Measurements from ENCODE around the gene CACUL1. TPM values are rescaled to one million over a fixed set of nuclear protein-coding genes. Genes with fewer than 3 reads are reported as not detected.

The CACUL1 gene
- total and polyA plus RNA-seq, 4 donors, result 3.9 to 15.8 (median 13.1) TPM

GRCh38 chr10:118773041-118773440, 18.3 kb upstream of the CACUL1 start:
- no peak for TF ChIP-seq FOXA1 (IDR thresholded peaks at IDR 0.05)
- TF ChIP-seq NR2F2 (IDR thresholded peaks at IDR 0.05), result no peak
- no peak for TF ChIP-seq HNF4A (conservative IDR thresholded peaks at IDR 0.05)
- TF ChIP-seq RXRA (IDR thresholded peaks at IDR 0.05), result no peak
- no peak for TF ChIP-seq CTCF (IDR thresholded peaks at IDR 0.05; ENCODE audit: low read depth, low read length, missing input control)
- no peak for TF ChIP-seq FOXA2 (IDR thresholded peaks at IDR 0.05)
- no peak for TF ChIP-seq JUND (IDR thresholded peaks at IDR 0.05)
- TF ChIP-seq ATF3 (IDR thresholded peaks at IDR 0.05), result no peak
- no peak for TF ChIP-seq TAF1 (conservative IDR thresholded peaks at IDR 0.05)
- no peak for TF ChIP-seq RAD21 (IDR thresholded peaks at IDR 0.05)
- TF ChIP-seq, protein P1, sequence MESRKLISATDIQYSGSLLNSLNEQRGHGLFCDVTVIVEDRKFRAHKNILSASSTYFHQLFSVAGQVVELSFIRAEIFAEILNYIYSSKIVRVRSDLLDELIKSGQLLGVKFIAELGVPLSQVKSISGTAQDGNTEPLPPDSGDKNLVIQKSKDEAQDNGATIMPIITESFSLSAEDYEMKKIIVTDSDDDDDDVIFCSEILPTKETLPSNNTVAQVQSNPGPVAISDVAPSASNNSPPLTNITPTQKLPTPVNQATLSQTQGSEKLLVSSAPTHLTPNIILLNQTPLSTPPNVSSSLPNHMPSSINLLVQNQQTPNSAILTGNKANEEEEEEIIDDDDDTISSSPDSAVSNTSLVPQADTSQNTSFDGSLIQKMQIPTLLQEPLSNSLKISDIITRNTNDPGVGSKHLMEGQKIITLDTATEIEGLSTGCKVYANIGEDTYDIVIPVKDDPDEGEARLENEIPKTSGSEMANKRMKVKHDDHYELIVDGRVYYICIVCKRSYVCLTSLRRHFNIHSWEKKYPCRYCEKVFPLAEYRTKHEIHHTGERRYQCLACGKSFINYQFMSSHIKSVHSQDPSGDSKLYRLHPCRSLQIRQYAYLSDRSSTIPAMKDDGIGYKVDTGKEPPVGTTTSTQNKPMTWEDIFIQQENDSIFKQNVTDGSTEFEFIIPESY (IDR thresholded peaks at IDR 0.05), result no peak
- TF ChIP-seq HNF4G (IDR thresholded peaks at IDR 0.05), result no peak
- TF ChIP-seq REST (IDR thresholded peaks at IDR 0.05), result no peak
- TF ChIP-seq EGR1 (IDR thresholded peaks at IDR 0.05; ENCODE audit: low read depth in 2 of 2), result no peak
- no peak for TF ChIP-seq GABPA (IDR thresholded peaks at IDR 0.05 in 1 of 2, conservative IDR thresholded peaks at IDR 0.05 in 1 of 2)
- TF ChIP-seq, protein P2, sequence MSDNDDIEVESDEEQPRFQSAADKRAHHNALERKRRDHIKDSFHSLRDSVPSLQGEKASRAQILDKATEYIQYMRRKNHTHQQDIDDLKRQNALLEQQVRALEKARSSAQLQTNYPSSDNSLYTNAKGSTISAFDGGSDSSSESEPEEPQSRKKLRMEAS (IDR thresholded peaks at IDR 0.05), result no peak
- no peak for TF ChIP-seq SP1 (IDR thresholded peaks at IDR 0.05)
- no peak overlapping the region for H3K4me3 ChIP-seq (ENCODE audit: low read depth in 1 of 3, low read length in 3 of 3)
- H3K9ac ChIP-seq (ENCODE audit: low read depth in 1 of 2, low read length in 2 of 2), result no peak overlapping the region
- no peaks in the 10 kb centered on the region for H3K27me3 ChIP-seq (ENCODE audit: control insufficient read depth in 4 of 4, insufficient read depth in 4 of 4, low read length in 3 of 4)
- no peaks in the 10 kb centered on the region for H3K9me3 ChIP-seq (ENCODE audit: control insufficient read depth in 4 of 4, low read length in 3 of 4)
- H3K27ac ChIP-seq (ENCODE audit: low read depth in 1 of 2, low read length in 2 of 2), result no peak overlapping the region
- H3K36me3 ChIP-seq (ENCODE audit: control insufficient read depth in 4 of 4, insufficient read depth in 3 of 4, low read depth in 1 of 4, low read length in 3 of 4), result no peaks in the 10 kb centered on the region
- H3K4me1 ChIP-seq (ENCODE audit: control insufficient read depth in 4 of 4, insufficient read depth in 4 of 4, low read length in 3 of 4), result no peaks in the 10 kb centered on the region
- no peak for DNase-seq (ENCODE audit: low spot score)
- WGBS, result 94% methylated on average over 4 of the region's 4 CpGs

DNA sequence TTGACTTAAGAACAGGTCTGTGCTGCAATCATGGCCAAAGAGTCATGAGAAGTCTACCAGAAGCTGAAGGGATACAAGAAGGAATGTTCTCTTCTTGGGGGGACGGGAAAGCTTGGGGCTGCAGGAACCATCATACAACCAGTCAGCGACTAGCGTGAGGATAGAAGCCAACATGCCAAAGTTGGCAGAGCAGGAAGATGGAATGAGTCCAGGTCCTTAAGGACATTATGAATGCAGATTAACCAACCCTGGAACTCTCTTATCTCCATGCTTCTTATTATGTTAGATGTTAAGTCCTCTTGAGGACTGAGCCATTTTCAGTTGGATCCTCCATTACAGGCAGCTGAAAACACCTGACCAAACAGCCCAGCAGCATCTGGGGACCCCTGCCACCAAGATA, 17.2 kb upstream of the CACUL1 start:
- 93% methylated on average over 3 of the region's 3 CpGs for WGBS
- Histone ChIP-seq H3K4me3 (ENCODE audit: low read depth in 1 of 3, low read length in 3 of 3) (no peak overlapping the region), H3K27ac (ENCODE audit: low read depth in 1 of 2, low read length in 2 of 2) (no peak overlapping the region), H3K27me3 (ENCODE audit: control insufficient read depth in 4 of 4, insufficient read depth in 4 of 4, low read length in 3 of 4) (no peaks in the 10 kb centered on the region), H3K36me3 (ENCODE audit: control insufficient read depth in 4 of 4, insufficient read depth in 3 of 4, low read depth in 1 of 4, low read length in 3 of 4) (no peaks in the 10 kb centered on the region), H3K9me3 (ENCODE audit: control insufficient read depth in 4 of 4, low read length in 3 of 4) (no peaks in the 10 kb centered on the region), H3K9ac (ENCODE audit: low read depth in 1 of 2, low read length in 2 of 2) (no peak overlapping the region), H3K4me1 (ENCODE audit: control insufficient read depth in 4 of 4, insufficient read depth in 4 of 4, low read length in 3 of 4) (no peaks in the 10 kb centered on the region)
- DNase-seq (ENCODE audit: low spot score), result no peak
- TF ChIP-seq, protein P2 (IDR thresholded peaks at IDR 0.05), result no peak
- TF ChIP-seq TAF1 (conservative IDR thresholded peaks at IDR 0.05), result no peak

All from liver (tissue), 9 donors.